HCT116 (cell line): Measurements from ENCODE around the gene LRRC42. TPM values are rescaled to one million over a fixed set of nuclear protein-coding genes. Genes with fewer than 3 reads are reported as not detected.

Experiments
- ATAC-seq: fragments of 200-7000 bp; cut with Tn5 transposase; 2 replicates; pipeline ENCODE4 v1.9.1; 2020; ENCODE audit warnings: mild to moderate bottlenecking, moderate library complexity
- BruUV-seq: library from RNA; stranded (reverse); fragments of 400-500 nt; replicated peaks from 2 replicates; lab custom pipeline; 2021; lab: Mats Ljungman, UMichigan
- CTCF ChIA-PET: fragments of 300-600 bp; sonication (Branson Sonifier 250); formaldehyde crosslinking; loops from one replicate; lab custom pipeline; 2021; ENCODE audit warnings: antibody characterized with exemption; lab: Charles Lee
- POLR2A ChIA-PET: fragments of 300-600, 350-600 bp; sonication (Branson Sonifier 250); formaldehyde crosslinking; loops from one replicate; lab custom pipeline; 2021; ENCODE audit warnings: antibody characterized with exemption; lab: Charles Lee
- RAD21 ChIA-PET, 2 experiments: fragments of 300-600 bp; sonication (Branson Sonifier 250); formaldehyde crosslinking; loops; one replicate each; lab custom pipeline; 2023; ENCODE audit warnings: low total read pairs in 2 of 2; ENCODE audit not compliant: uncharacterized antibody in 2 of 2, unreplicated experiment in 2 of 2, low non-redundant PET in 1 of 2; lab: Charles Lee
- DNase-seq: peaks from one replicate; pipeline ENCODE4 v3.0.0-alpha.2; 2010; ENCODE audit warnings: low read depth, low spot score
- H2AFZ ChIP-seq: fragments of 200-600 bp; shearing (Covaris generic), sonication (generic); 2 replicates; pipeline ENCODE4 v1.6.1; 2017; ENCODE audit warnings: low read depth, mixed run types, mixed read lengths, antibody characterized with exemption, low read length; ENCODE audit not compliant: poor library complexity, severe bottlenecking
- H3K27ac ChIP-seq: 2 replicates; pipeline ENCODE4 v1.5.1; 2012; ENCODE audit warnings: low read depth, low read length
- H3K27me3 ChIP-seq: fragments of 200-600 bp; sonication (generic); 2 replicates; pipeline ENCODE4 v1.6.1; 2016; ENCODE audit warnings: mixed run types, low read length, mixed read lengths; ENCODE audit not compliant: insufficient read depth
- H3K36me3 ChIP-seq, 2 experiments: fragments of 200-500 bp in 1 of 2; fragments of 200-600 bp in 1 of 2; sonication (Bioruptor generic) in 1 of 2; sonication (generic) in 1 of 2; 2 replicates each; pipeline versions ENCODE4 v1.5.1 to v1.6.1; 2014 to 2016; ENCODE audit warnings: low read length in 2 of 2, inconsistent platforms in 1 of 2, mixed read lengths in 1 of 2, mixed run types in 1 of 2; ENCODE audit not compliant: insufficient read depth in 2 of 2, control insufficient read depth in 1 of 2
- H3K4me1 ChIP-seq, 2 experiments: fragments of 200-600 bp in 1 of 2; sonication (generic) in 1 of 2; 2 replicates each; pipeline versions ENCODE4 v1.5.1 to v1.6.1; 2012 to 2017; ENCODE audit warnings: low read length in 2 of 2, inconsistent platforms in 1 of 2, mild to moderate bottlenecking in 1 of 2, mixed read lengths in 1 of 2, mixed run types in 1 of 2, moderate library complexity in 1 of 2; ENCODE audit not compliant: insufficient read depth in 2 of 2, control insufficient read depth in 1 of 2
- H3K4me2 ChIP-seq: fragments of 200-600 bp; sonication (generic); 2 replicates; pipeline ENCODE4 v1.6.1; 2017; ENCODE audit warnings: mixed run types, low read length, mixed read lengths
- H3K4me3 ChIP-seq, 2 experiments: fragments of 200-600 bp in 1 of 2; sonication (generic) in 1 of 2; replicated peaks in 1 of 2; 2 replicates each; pipeline ENCODE4 v1.5.1; 2011 to 2016; ENCODE audit warnings: low read length in 2 of 2, control low read depth in 1 of 2, low read depth in 1 of 2, mild to moderate bottlenecking in 1 of 2, mixed read lengths in 1 of 2, mixed run types in 1 of 2
- H3K79me2 ChIP-seq: fragments of 200-600 bp; sonication (generic); 2 replicates; pipeline ENCODE4 v1.6.1; 2017; ENCODE audit warnings: mild to moderate bottlenecking, mixed run types, low read length, moderate library complexity, mixed read lengths; ENCODE audit not compliant: insufficient read depth
- H3K9ac ChIP-seq: fragments of 200-600 bp; sonication (generic); 2 replicates; pipeline ENCODE4 v1.6.1; 2016; ENCODE audit warnings: low read length, mixed read lengths
- H3K9me2 ChIP-seq: fragments of 200-600 bp; sonication (generic), shearing (Covaris generic); 2 replicates; pipeline ENCODE4 v1.6.1; 2017; ENCODE audit warnings: mixed run types, mild to moderate bottlenecking, moderate library complexity; ENCODE audit not compliant: insufficient read depth
- H3K9me3 ChIP-seq, 2 experiments: fragments of 200-500 bp in 1 of 2; fragments of 200-600 bp in 1 of 2; sonication (Bioruptor generic) in 1 of 2; sonication (generic) in 1 of 2; 2 replicates each; pipeline ENCODE4 v1.6.1; 2014 to 2017; ENCODE audit warnings: low read length in 2 of 2, mixed read lengths in 2 of 2, inconsistent platforms in 1 of 2, low read depth in 1 of 2, mild to moderate bottlenecking in 1 of 2, mixed run types in 1 of 2, moderate library complexity in 1 of 2; ENCODE audit not compliant: control insufficient read depth in 1 of 2, insufficient read depth in 1 of 2
- H4K20me1 ChIP-seq: fragments of 200-600 bp; sonication (generic), shearing (Covaris generic); 2 replicates; pipeline ENCODE4 v1.6.1; 2017; ENCODE audit warnings: mixed run types, mild to moderate bottlenecking, moderate library complexity; ENCODE audit not compliant: insufficient read depth
- CBX3 ChIP-seq: IDR thresholded peaks from 2 replicates; pipeline ENCODE4 v1.6.1; 2012; ENCODE audit warnings: low read depth
- CEBPB ChIP-seq: IDR thresholded peaks from 2 replicates; pipeline ENCODE4 v1.6.1; 2012; ENCODE audit warnings: low read depth
- EZH2 ChIP-seq: fragments of 200-600 bp; sonication (generic); IDR thresholded peaks from 2 replicates; pipeline ENCODE4 v1.6.1; 2017; ENCODE audit warnings: antibody characterized with exemption, mixed run types
- EZH2phosphoT487 ChIP-seq: fragments of 200-600 bp; IDR thresholded peaks from 2 replicates; pipeline ENCODE4 v1.6.1; 2018; ENCODE audit warnings: antibody characterized with exemption, borderline replicate concordance
- FOSL1 ChIP-seq: IDR thresholded peaks from 2 replicates; pipeline ENCODE4 v1.6.1; 2012; ENCODE audit warnings: low read depth
- JUND ChIP-seq: IDR thresholded peaks from 2 replicates; pipeline ENCODE4 v1.6.1; 2012
- POLR2A ChIP-seq: IDR thresholded peaks from 2 replicates; pipeline ENCODE4 v1.7.0; 2011; ENCODE audit warnings: borderline replicate concordance; ENCODE audit not compliant: insufficient read depth, insufficient read length; ENCODE audit errors: extremely low read depth
- POLR2AphosphoS5 ChIP-seq: IDR thresholded peaks from 2 replicates; pipeline ENCODE4 v1.6.1; 2011; ENCODE audit warnings: mild to moderate bottlenecking, low read depth, low read length, moderate library complexity
- RAD21 ChIP-seq: IDR thresholded peaks from 2 replicates; pipeline ENCODE4 v1.6.1; 2012; ENCODE audit warnings: low read depth, mild to moderate bottlenecking
- SIN3A ChIP-seq: IDR thresholded peaks from 2 replicates; pipeline ENCODE4 v1.6.1; 2012; ENCODE audit warnings: low read depth
- SP1 ChIP-seq: IDR thresholded peaks from 2 replicates; pipeline ENCODE4 v1.6.1; 2012; ENCODE audit warnings: low read depth
- TCF7L2 ChIP-seq: IDR thresholded peaks from 2 replicates; pipeline ENCODE4 v1.7.0; 2011; ENCODE audit warnings: borderline replicate concordance, inconsistent platforms; ENCODE audit not compliant: insufficient read depth, insufficient read length; ENCODE audit errors: extremely low read depth
- YY1 ChIP-seq: IDR thresholded peaks from 2 replicates; pipeline ENCODE4 v1.6.1; 2011; ENCODE audit warnings: low read length, low read depth, moderate library complexity, mild to moderate bottlenecking; ENCODE audit not compliant: insufficient replicate concordance; ENCODE audit errors: extremely low read depth
- ZFX ChIP-seq: fragments of 450-650 bp; IDR thresholded peaks from 2 replicates; pipeline ENCODE4 v1.6.1; 2017
- ZNF274 ChIP-seq: fragments of 200-500 bp; sonication (Bioruptor generic); IDR thresholded peaks from 2 replicates; pipeline ENCODE4 v1.6.1; 2014; ENCODE audit warnings: mild to moderate bottlenecking, low read depth, low read length, inconsistent platforms
- intact Hi-C: fragments of 100-400 bp; cut with micrococcal nuclease; formaldehyde crosslinking; loops from 2 replicates; pipeline ENCODE4 v1.10.0; 2022
- total RNA-seq: library from RNA; stranded (reverse); gene quantifications from one replicate; pipeline ENCODE4 v1.2.1, GENCODE V29; 2021; ENCODE audit not compliant: unreplicated experiment
- TF ChIP-seq, protein P1 (sequence below): IDR thresholded peaks from 2 replicates; pipeline ENCODE4 v1.6.1; 2011; ENCODE audit warnings: mild to moderate bottlenecking, low read length, moderate library complexity; ENCODE audit not compliant: insufficient replicate concordance; ENCODE audit errors: extremely low read depth

LRRC42 gene
- total RNA-seq, 1 experiment from 2014 or later, result 62.5 TPM

DNA sequence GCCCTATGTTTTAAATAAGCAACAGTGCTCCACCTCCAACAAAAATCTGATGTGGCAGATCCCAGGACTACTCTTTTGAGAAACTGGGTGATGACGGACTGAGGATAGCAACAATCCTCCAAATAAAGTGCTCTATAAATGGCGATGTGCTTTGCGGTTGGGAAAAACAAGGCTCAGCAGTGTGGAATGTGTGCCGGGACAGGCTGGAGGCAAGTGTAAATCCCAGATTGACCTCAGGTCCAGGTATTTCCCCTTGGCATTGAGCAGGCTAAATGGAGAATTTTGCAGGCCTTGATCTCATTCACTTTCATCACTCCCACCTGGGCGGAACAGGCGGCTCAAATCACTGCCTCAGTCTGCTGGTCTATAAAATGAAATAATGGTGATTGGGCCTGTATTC lies 35.1 kb downstream of the LRRC42 start:
- H3K79me2 ChIP-seq, result no peaks in the 10 kb centered on the region
- DNase-seq (no peak), ATAC-seq (no peak)
- RAD21 ChIA-PET, result no interaction called here
- H3K4me3 ChIP-seq, result no peak overlapping the region
- H3K9me2 ChIP-seq, result no peaks in the 10 kb centered on the region
- H3K9ac ChIP-seq, result no peak overlapping the region
- TF ChIP-seq YY1, result no peak
- TF ChIP-seq, protein P1, sequence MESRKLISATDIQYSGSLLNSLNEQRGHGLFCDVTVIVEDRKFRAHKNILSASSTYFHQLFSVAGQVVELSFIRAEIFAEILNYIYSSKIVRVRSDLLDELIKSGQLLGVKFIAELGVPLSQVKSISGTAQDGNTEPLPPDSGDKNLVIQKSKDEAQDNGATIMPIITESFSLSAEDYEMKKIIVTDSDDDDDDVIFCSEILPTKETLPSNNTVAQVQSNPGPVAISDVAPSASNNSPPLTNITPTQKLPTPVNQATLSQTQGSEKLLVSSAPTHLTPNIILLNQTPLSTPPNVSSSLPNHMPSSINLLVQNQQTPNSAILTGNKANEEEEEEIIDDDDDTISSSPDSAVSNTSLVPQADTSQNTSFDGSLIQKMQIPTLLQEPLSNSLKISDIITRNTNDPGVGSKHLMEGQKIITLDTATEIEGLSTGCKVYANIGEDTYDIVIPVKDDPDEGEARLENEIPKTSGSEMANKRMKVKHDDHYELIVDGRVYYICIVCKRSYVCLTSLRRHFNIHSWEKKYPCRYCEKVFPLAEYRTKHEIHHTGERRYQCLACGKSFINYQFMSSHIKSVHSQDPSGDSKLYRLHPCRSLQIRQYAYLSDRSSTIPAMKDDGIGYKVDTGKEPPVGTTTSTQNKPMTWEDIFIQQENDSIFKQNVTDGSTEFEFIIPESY, result no peak
- TF ChIP-seq SIN3A, result no peak
- TF ChIP-seq JUND, result no peak
- no peak for TF ChIP-seq TCF7L2
- no peak overlapping the region for H3K27ac ChIP-seq
- no peaks in the 10 kb centered on the region for H4K20me1 ChIP-seq
- H3K27me3 ChIP-seq, result no peaks in the 10 kb centered on the region
- no peaks in the 10 kb centered on the region for H3K36me3 ChIP-seq
- H3K4me1 ChIP-seq, result peaks cover 7% of the 10 kb centered on the region in 2 experiments; a peak in 3 of 4 replicates
- CTCF ChIA-PET, result no interaction called here
- H2AFZ ChIP-seq, result no peak overlapping the region
- POLR2A ChIA-PET, result no interaction called here
- no TSS peak for BruUV-seq
- intact Hi-C loops, result no loop called here
- H3K4me2 ChIP-seq, result no peak overlapping the region
- H3K9me3 ChIP-seq, result no peaks in the 10 kb centered on the region

DNA sequence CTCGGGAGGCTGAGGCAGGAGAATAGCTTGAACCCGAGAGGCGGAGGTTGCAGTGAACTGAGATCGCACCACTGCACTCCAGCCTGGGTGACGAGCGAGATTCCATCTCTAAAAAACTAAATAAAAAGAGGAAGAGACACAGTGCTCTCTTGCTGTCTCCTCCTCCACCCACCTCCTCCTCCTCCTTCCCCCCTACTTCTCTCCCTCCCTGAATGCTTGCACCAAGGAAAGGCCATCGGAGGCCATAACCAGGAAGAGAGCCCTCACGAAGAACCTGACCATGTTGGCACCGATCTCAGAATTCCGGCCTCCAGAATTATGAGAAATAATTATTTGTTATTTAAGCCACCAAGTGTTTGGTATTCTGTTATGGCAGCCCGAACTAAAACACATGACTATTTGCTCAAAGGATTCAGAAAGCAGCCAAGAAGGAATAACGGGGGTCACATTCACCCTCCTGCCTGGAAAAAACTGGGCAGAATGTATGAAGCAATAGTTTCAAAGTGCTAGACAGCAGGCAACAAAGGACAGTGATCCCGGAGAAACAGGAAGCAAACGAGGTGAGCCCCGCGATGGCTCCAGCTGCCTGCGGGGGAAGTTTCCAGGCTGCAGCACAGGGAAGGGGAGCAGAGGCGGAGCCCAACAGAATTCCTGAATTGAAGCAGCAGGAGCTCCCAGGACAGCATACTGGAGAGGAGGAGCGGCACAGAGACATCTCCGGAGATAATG lies 36.0 kb downstream of the LRRC42 start:
- H3K9me2 ChIP-seq, result no peaks in the 10 kb centered on the region
- BruUV-seq, result no TSS peak
- H3K36me3 ChIP-seq, result no peaks in the 10 kb centered on the region
- H3K4me3 ChIP-seq, result no peak overlapping the region
- intact Hi-C loops, result no loop called here
- H3K27ac ChIP-seq, result no peak overlapping the region
- ATAC-seq (peak; percentile 78), DNase-seq (no peak)
- ChIA-PET CTCF (no interaction called here), POLR2A (interaction anchor here (0.6 kb wide), 1 partner anchor 32 kb away, joined by 4 read pairs; no protein-coding TSS in a partner anchor), RAD21 (no interaction called here)
- no peak overlapping the region for H3K9ac ChIP-seq
- peak overlapping the region; percentile 38 for H3K4me2 ChIP-seq
- peak overlapping the region; percentile 43 for H2AFZ ChIP-seq
- no peaks in the 10 kb centered on the region for H3K79me2 ChIP-seq
- H3K4me1 ChIP-seq, result peaks cover 7% of the 10 kb centered on the region in 2 experiments; a peak in 3 of 4 replicates
- no peaks in the 10 kb centered on the region for H3K27me3 ChIP-seq
- H4K20me1 ChIP-seq, result no peaks in the 10 kb centered on the region
- H3K9me3 ChIP-seq, result no peaks in the 10 kb centered on the region
- no peak for TF ChIP-seq EZH2
- no peak for TF ChIP-seq EZH2phosphoT487
- TF ChIP-seq ZFX, result no peak
- no peak for TF ChIP-seq POLR2A
- TF ChIP-seq, protein P1, result no peak
- no peak for TF ChIP-seq CBX3
- TF ChIP-seq YY1, result no peak
- TF ChIP-seq CEBPB, result no peak
- no peak for TF ChIP-seq JUND
- no peak for TF ChIP-seq ZNF274
- no peak for TF ChIP-seq POLR2AphosphoS5
- no peak for TF ChIP-seq RAD21
- TF ChIP-seq SP1, result no peak
- no peak for TF ChIP-seq SIN3A
- no peak for TF ChIP-seq FOSL1
